ENCODE measurements around the gene AICDA. TPM values are rescaled to one million over a fixed set of nuclear protein-coding genes. Genes with fewer than 3 reads are reported as not detected.
"Not testable (repeated sequence)": the region's sequence is repeated elsewhere in the genome, so short reads cannot be mapped to it uniquely, and the experiment has no call there.

The AICDA gene
- total RNA-seq, 1 experiment from 2014 or later = 0.22 TPM

DNA sequence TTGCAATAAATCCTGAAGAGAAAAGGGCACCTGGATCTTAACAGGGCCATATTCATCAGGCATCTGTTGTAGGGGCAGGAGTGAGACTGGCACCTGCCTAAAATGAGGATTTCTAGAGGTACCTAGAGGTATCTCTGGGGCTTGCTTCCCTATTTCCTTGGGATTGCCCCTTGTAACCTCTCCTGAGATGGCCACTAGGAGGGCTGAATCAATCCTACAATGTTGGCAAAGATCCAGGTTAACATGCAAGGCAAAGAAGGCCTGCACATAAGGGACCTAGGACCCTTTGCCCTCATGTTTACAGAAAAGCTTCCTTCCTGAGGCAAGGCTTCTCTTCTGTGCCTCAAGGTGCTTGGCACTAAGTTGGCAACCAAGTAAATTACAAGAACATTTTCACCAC is 46.1 kb downstream of the AICDA start:
- H3K23ac ChIP-seq (ENCODE audit: insufficient read length, low read depth, low read length) = no peak overlapping the region
- H2BK20ac ChIP-seq (ENCODE audit: low read depth, low read length, poor library complexity, severe bottlenecking) = no peak overlapping the region
- no peaks in the 10 kb centered on the region; the same call in 1 of the 2 replicates for H3K4me1 ChIP-seq (ENCODE audit: insufficient read depth, low read length)
- no peak overlapping the region for H2BK15ac ChIP-seq (ENCODE audit: low read depth, low read length)
- no peak overlapping the region for H3T11ph ChIP-seq (ENCODE audit: low read length)
- H3K23me2 ChIP-seq (ENCODE audit: insufficient read length, low read depth, low read length, poor library complexity, severe bottlenecking) = no peaks in the 10 kb centered on the region
- no peak for DNase-seq
- H3K79me2 ChIP-seq (ENCODE audit: insufficient read depth, low read length) = no peaks in the 10 kb centered on the region
- no peak overlapping the region for H3K18ac ChIP-seq (ENCODE audit: insufficient read length, low read depth, low read length)
- peaks cover 10 to 14% of the 10 kb centered on the region in 2 experiments for H3K9me3 Mint-ChIP-seq
- no peaks in the 10 kb centered on the region for H3K27me3 ChIP-seq (ENCODE audit: insufficient read depth, low read length)
- H3K14ac ChIP-seq (ENCODE audit: insufficient read depth, low read length) = no peak overlapping the region
- H3K4ac ChIP-seq (ENCODE audit: low read depth, low read length) = no peak overlapping the region
- H2BK5ac ChIP-seq (ENCODE audit: insufficient read length, low read length) = no peak overlapping the region
- H3K4me3 Mint-ChIP-seq = no peak overlapping the region
- H4K5ac ChIP-seq (ENCODE audit: insufficient read length, low read depth, low read length) = no peak overlapping the region
- TF ChIP-seq CTCF (conservative IDR thresholded peaks at IDR 0.05) = no peak; the same call in 2 of the 3 replicates
- no peak overlapping the region for H4K91ac ChIP-seq (ENCODE audit: insufficient read length, low read depth, low read length)
- H2BK120ac ChIP-seq (ENCODE audit: low read depth, low read length, poor library complexity, severe bottlenecking) = no peak overlapping the region
- no peak overlapping the region for H2AFZ ChIP-seq (ENCODE audit: low read length)
- no peak overlapping the region for H3K9ac ChIP-seq (ENCODE audit: extremely low read depth, insufficient read length, low read length)
- no peak overlapping the region for H2AK5ac ChIP-seq (ENCODE audit: insufficient read length, low read length)
- peaks cover 8% of the 10 kb centered on the region for H3K9me3 ChIP-seq (ENCODE audit: control insufficient read depth, low read depth, low read length)
- H4K20me1 ChIP-seq (ENCODE audit: control insufficient read depth, insufficient read depth, insufficient read length) = no peaks in the 10 kb centered on the region
- H3K4me2 ChIP-seq (ENCODE audit: insufficient read depth, insufficient read length, low read length) = no peak overlapping the region
- no peaks in the 10 kb centered on the region for H3K27me3 Mint-ChIP-seq (ENCODE audit: low read depth)
- H2BK12ac ChIP-seq (ENCODE audit: insufficient read length, low read depth, low read length) = no peak overlapping the region
- peaks cover 0 to 18% (median 13%) of the 10 kb centered on the region in 3 experiments; a peak in 5 of 7 replicates for H3K36me3 Mint-ChIP-seq (ENCODE audit: insufficient read depth in 1 of 3, low read depth in 3 of 3)
- H3K56ac ChIP-seq (ENCODE audit: insufficient read length, low read depth, low read length) = no peak overlapping the region
- H3K79me1 ChIP-seq (ENCODE audit: insufficient read depth, low read depth, low read length, poor library complexity, severe bottlenecking) = no peaks in the 10 kb centered on the region
- H4K8ac ChIP-seq (replicated peaks; ENCODE audit: insufficient read length, low read depth, low read length) = no peak overlapping the region
- peaks cover 37% of the 10 kb centered on the region in 2 experiments for H3K4me1 Mint-ChIP-seq
- no peak overlapping the region for H3K27ac Mint-ChIP-seq
- H3K27ac ChIP-seq (ENCODE audit: insufficient read length, low read depth, low read length) = no peak overlapping the region

GRCh38 chr12:8566052-8566451 is 46.6 kb downstream of the AICDA start:
- not testable (repeated sequence) for H3K27ac ChIP-seq (ENCODE audit: insufficient read length, low read depth, low read length); H3T11ph ChIP-seq (ENCODE audit: low read length); H4K91ac ChIP-seq (ENCODE audit: insufficient read length, low read depth, low read length); H4K8ac ChIP-seq (replicated peaks; ENCODE audit: insufficient read length, low read depth, low read length); H3K79me1 ChIP-seq (ENCODE audit: insufficient read depth, low read depth, low read length, poor library complexity, severe bottlenecking); H3K23me2 ChIP-seq (ENCODE audit: insufficient read length, low read depth, low read length, poor library complexity, severe bottlenecking); H3K56ac ChIP-seq (ENCODE audit: insufficient read length, low read depth, low read length); H3K79me2 ChIP-seq (ENCODE audit: insufficient read depth, low read length); H3K4me3 Mint-ChIP-seq; H3K4me1 ChIP-seq (ENCODE audit: insufficient read depth, low read length); H2BK15ac ChIP-seq (ENCODE audit: low read depth, low read length); H4K20me1 ChIP-seq (ENCODE audit: control insufficient read depth, insufficient read depth, insufficient read length); H3K23ac ChIP-seq (ENCODE audit: insufficient read length, low read depth, low read length); H3K9ac ChIP-seq (ENCODE audit: extremely low read depth, insufficient read length, low read length); H3K18ac ChIP-seq (ENCODE audit: insufficient read length, low read depth, low read length); H3K4me2 ChIP-seq (ENCODE audit: insufficient read depth, insufficient read length, low read length); H2BK120ac ChIP-seq (ENCODE audit: low read depth, low read length, poor library complexity, severe bottlenecking); H3K27ac Mint-ChIP-seq; H2AK5ac ChIP-seq (ENCODE audit: insufficient read length, low read length); H3K27me3 Mint-ChIP-seq (ENCODE audit: low read depth); H2BK20ac ChIP-seq (ENCODE audit: low read depth, low read length, poor library complexity, severe bottlenecking); H3K27me3 ChIP-seq (ENCODE audit: insufficient read depth, low read length); H3K4ac ChIP-seq (ENCODE audit: low read depth, low read length); H2AFZ ChIP-seq (ENCODE audit: low read length); H3K14ac ChIP-seq (ENCODE audit: insufficient read depth, low read length); H3K9me3 ChIP-seq (ENCODE audit: control insufficient read depth, low read depth, low read length); H4K5ac ChIP-seq (ENCODE audit: insufficient read length, low read depth, low read length); H2BK5ac ChIP-seq (ENCODE audit: insufficient read length, low read length); DNase-seq; H2BK12ac ChIP-seq (ENCODE audit: insufficient read length, low read depth, low read length)
- no CpG with 5 or more reads among the region's 2 CpGs for WGBS (ENCODE audit: extremely low coverage, insufficient read length, low lambda C conversion rate)
- Mint-ChIP-seq H3K36me3 (ENCODE audit: insufficient read depth in 1 of 3, low read depth in 3 of 3) (peaks cover 0 to 20% (median 13%) of the 10 kb centered on the region in 3 experiments; a peak in 5 of 7 replicates), H3K9me3 (peaks cover 10 to 15% of the 10 kb centered on the region in 2 experiments), H3K4me1 (peaks cover 37 to 38% of the 10 kb centered on the region in 2 experiments)

All from H9 (cell line).